ENCODE data around the gene PADI3.

DNA sequence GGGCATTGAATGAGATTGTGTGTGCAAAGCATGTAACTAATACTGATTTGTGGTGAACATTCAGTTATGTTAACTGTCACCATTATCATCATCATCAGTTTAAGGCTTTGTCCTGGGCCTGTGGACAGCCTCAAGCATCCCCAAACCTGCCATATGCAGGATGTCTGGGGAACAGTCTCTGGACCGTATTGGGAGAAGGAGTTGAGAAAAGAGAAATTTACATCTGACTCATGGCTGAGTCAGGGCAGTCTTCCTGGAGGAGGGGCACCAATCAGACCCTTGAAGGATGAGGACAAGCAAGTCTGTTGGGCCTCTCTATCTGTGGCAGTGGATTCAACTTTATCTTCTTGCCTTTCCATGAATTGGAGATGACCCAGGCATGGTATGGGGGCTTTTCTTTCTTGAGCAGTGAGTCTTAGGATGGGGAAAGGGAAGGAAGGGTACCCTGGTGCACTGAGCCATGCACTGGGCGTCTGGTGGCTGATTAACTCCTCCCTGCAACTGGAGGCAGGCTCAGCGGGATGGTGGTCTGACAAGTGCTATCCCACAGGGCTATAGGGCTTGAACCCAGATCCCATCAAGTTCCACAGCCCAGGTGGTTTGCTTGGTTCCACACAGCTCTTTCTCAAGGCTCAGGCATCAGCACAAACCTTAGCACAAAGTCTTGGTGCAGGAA, 2.9 kb downstream of the PADI3 start:
- TF ChIP-seq POLR2AphosphoS5 (IDR thresholded peaks at IDR 0.05): no peak
- TF ChIP-seq, protein P1, sequence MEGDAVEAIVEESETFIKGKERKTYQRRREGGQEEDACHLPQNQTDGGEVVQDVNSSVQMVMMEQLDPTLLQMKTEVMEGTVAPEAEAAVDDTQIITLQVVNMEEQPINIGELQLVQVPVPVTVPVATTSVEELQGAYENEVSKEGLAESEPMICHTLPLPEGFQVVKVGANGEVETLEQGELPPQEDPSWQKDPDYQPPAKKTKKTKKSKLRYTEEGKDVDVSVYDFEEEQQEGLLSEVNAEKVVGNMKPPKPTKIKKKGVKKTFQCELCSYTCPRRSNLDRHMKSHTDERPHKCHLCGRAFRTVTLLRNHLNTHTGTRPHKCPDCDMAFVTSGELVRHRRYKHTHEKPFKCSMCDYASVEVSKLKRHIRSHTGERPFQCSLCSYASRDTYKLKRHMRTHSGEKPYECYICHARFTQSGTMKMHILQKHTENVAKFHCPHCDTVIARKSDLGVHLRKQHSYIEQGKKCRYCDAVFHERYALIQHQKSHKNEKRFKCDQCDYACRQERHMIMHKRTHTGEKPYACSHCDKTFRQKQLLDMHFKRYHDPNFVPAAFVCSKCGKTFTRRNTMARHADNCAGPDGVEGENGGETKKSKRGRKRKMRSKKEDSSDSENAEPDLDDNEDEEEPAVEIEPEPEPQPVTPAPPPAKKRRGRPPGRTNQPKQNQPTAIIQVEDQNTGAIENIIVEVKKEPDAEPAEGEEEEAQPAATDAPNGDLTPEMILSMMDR (IDR thresholded peaks at IDR 0.05): no peak
- no peak for TF ChIP-seq POLR2A (IDR thresholded peaks at IDR 0.05)
- no peak for TF ChIP-seq EP300 (IDR thresholded peaks at IDR 0.05)
